VCaP (cell line): ENCODE measurements around the gene AUTS2.

Experiments
- H3K27ac ChIP-seq: fragments of 450-650 bp; 2 replicates; pipeline ENCODE4 v1.5.1; 2017
- CTCF ChIP-seq: fragments of 450-650 bp; conservative IDR thresholded peaks from 2 replicates; pipeline ENCODE4 v1.5.1; 2017; ENCODE audit warnings: mild to moderate bottlenecking, moderate library complexity

The AUTS2 gene

GRCh38 chr7:69743436-69743835 lies 145.2 kb downstream of the AUTS2 start:
- 0 out of 2 replicates have a peak overlapping the region, but pooled peaks have one; percentile 2 for H3K27ac ChIP-seq
- TF ChIP-seq CTCF = no peak

DNA sequence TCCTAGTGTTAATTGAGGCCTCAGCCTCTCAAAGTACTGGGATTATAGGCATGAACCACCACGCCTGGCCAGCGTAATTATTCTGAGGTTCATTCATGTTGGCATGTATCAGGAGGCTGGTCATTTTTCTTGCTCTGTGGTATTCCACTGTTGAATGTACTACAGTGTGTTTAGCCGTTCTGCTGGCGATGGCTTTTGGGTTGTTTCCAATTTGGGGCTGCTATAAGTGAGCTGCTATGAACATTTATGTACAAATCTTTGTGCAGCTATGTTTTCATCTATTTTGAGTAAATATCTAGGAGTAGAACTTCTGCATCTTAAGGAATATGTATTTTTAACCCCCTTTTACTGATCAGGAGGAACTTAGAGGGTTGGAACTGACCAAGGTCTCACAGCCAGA lies 145.8 kb downstream of the AUTS2 start:
- H3K27ac ChIP-seq = no peak overlapping the region

GRCh38 chr7:69746383-69746782 lies 148.1 kb downstream of the AUTS2 start:
- TF ChIP-seq CTCF = no peak
- H3K27ac ChIP-seq = no peak overlapping the region

More for the DNA sequence above, 145.8 kb downstream of the AUTS2 start:
- no peak for TF ChIP-seq CTCF

GRCh38 chr7:69747144-69747543 lies 148.9 kb downstream of the AUTS2 start:
- no peak for TF ChIP-seq CTCF
- no peak overlapping the region for H3K27ac ChIP-seq

DNA sequence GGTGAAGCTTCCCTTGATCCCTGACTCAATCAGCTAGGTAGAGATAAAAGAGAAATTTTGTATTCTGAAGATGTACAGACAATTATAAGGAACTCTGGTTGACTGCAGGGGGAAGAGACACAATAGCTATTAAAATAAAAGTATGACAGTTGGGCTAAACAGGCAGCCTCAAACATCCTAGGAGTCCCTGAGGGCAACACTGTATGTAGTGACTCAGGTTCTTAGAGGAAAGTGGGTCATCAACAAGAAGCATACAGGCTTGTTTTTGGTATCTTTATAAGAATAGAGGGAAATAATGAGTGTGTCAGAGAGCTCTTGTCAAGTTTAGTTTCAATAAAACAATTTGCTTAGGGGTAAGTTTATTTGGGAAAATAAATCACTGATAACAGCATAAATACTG lies 150.3 kb downstream of the AUTS2 start:
- TF ChIP-seq CTCF = no peak
- H3K27ac ChIP-seq = no peak overlapping the region

GRCh38 chr7:69749372-69749979 lies 151.2 kb downstream of the AUTS2 start:
- TF ChIP-seq CTCF = no peak
- no peak overlapping the region for H3K27ac ChIP-seq

GRCh38 chr7:69749994-69750393 lies 151.7 kb downstream of the AUTS2 start:
- no peak for TF ChIP-seq CTCF
- H3K27ac ChIP-seq = no peak overlapping the region
